ENCODE results near the gene CDK17.

- TF ChIP-seq, protein P1, sequence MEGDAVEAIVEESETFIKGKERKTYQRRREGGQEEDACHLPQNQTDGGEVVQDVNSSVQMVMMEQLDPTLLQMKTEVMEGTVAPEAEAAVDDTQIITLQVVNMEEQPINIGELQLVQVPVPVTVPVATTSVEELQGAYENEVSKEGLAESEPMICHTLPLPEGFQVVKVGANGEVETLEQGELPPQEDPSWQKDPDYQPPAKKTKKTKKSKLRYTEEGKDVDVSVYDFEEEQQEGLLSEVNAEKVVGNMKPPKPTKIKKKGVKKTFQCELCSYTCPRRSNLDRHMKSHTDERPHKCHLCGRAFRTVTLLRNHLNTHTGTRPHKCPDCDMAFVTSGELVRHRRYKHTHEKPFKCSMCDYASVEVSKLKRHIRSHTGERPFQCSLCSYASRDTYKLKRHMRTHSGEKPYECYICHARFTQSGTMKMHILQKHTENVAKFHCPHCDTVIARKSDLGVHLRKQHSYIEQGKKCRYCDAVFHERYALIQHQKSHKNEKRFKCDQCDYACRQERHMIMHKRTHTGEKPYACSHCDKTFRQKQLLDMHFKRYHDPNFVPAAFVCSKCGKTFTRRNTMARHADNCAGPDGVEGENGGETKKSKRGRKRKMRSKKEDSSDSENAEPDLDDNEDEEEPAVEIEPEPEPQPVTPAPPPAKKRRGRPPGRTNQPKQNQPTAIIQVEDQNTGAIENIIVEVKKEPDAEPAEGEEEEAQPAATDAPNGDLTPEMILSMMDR (IDR thresholded peaks at IDR 0.05) = no peak
- no peak for TF ChIP-seq POLR2A (IDR thresholded peaks at IDR 0.05)
Observed at GRCh38 chr12:96392397-96392796, 7.8 kb downstream of the CDK17 start.

Data from uterus (tissue), 2 donors.